HUES6 (cell line): ENCODE results near the gene MAGEF1.

Source experiments
- H3K27ac ChIP-seq: 2 replicates; pipeline ENCODE4 v1.7.0; 2013; ENCODE audit warnings: low read depth, mild to moderate bottlenecking, low read length, inconsistent platforms
- H3K27me3 ChIP-seq: 2 replicates; pipeline ENCODE4 v1.6.1; 2013; ENCODE audit warnings: low read length; ENCODE audit not compliant: control insufficient read depth, insufficient read depth
- H3K36me3 ChIP-seq: 2 replicates; pipeline ENCODE4 v1.6.1; 2013; ENCODE audit warnings: low read length; ENCODE audit not compliant: control insufficient read depth, insufficient read depth
- H3K4me1 ChIP-seq: 2 replicates; pipeline ENCODE4 v1.6.1; 2013; ENCODE audit warnings: low read length; ENCODE audit not compliant: control insufficient read depth, insufficient read depth
- H3K4me3 ChIP-seq: 2 replicates; pipeline ENCODE4 v1.5.1; 2013; ENCODE audit warnings: low read depth, low read length
- H3K9ac ChIP-seq: one replicate; pipeline ENCODE4 v1.6.1; 2013; ENCODE audit warnings: mild to moderate bottlenecking, low read length
- H3K9me3 ChIP-seq: 2 replicates; pipeline ENCODE4 v1.6.1; 2013; ENCODE audit warnings: low read depth, low read length; ENCODE audit not compliant: control insufficient read depth, insufficient read depth

Gene MAGEF1

DNA sequence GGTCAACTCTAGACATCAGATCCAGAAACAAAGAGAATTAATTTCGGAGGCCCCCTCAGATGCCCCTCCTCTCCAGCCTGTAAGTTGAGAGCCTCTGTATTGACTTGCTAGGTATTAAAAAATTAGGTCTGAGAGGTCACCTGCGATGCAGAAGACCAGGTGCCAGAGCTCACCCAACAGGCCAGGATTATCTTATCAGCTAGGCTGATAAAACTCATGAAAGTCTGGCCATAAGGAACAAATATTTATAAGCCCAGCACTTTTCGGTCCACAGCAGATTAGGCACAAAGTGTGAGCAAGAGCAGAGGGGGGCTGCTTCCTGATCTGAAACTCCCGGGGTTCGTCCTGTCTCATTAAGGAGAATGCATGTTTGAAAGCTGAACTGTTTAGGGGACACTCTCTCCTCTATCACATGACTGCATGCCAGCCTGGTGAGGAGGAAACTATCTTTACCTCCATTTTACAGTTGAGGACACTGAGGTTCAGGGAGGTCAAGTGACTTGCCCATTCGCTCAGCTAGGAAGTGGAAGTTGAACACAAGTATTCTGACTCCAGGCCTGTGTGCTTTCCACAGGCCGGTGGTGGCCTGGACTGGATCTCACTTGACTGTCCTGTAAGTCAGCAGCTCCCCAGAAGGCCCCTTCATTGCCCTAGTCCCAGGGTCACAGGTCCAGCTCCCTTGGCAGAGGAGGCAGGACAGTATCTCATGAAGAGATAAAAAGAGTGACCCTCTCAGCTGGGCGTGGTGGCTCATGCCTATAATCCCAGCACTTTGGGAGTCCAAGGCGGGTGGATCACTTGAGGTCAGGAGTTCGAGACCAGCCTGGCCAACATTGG, 39.6 kb upstream of the MAGEF1 start:
- Histone ChIP-seq H3K27me3 (no peaks in the 10 kb centered on the region), H3K27ac (no peak overlapping the region), H3K4me1 (peaks cover 41% of the 10 kb centered on the region), H3K36me3 (no peaks in the 10 kb centered on the region), H3K4me3 (no peak overlapping the region), H3K9ac (no peak overlapping the region), H3K9me3 (no peaks in the 10 kb centered on the region)

- no peak overlapping the region for H3K27ac ChIP-seq
- no peaks in the 10 kb centered on the region for H3K36me3 ChIP-seq
- no peaks in the 10 kb centered on the region for H3K9me3 ChIP-seq
- H3K4me3 ChIP-seq: no peak overlapping the region
- peaks cover 32% of the 10 kb centered on the region for H3K4me1 ChIP-seq
- no peaks in the 10 kb centered on the region for H3K27me3 ChIP-seq
- no peak overlapping the region for H3K9ac ChIP-seq
Observed at GRCh38 chr3:184750349-184751083, 38.7 kb upstream of the MAGEF1 start.

DNA sequence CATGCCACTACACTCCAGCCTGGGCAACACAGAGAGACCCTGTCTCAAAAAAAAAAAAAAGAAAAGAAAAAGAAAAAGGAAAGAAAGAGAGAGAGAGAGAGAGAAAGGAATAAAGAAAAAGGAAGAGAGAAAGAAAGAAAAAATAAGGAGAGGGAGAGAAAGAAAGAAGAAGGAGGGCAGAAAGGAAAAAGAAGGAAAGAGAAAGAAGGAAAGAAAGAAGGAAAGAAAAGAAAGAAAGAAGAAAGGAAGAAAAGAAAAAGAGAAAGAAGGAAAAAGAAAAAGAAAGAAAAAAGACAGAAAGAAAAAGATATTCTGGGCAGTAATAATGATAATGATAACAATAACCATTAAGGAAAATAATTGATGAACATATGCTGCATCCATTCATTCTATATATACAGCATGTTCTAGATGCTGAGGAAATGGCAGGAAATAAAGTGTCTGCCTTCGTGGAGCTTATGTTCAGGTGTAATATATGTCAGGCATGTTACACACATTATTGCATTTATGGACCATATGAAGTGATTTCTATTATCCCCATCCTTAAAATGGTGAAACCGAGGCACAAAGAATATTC, 37.4 kb upstream of the MAGEF1 start:
- no peaks in the 10 kb centered on the region for H3K9me3 ChIP-seq
- no peak overlapping the region for H3K27ac ChIP-seq
- no peak overlapping the region for H3K9ac ChIP-seq
- H3K27me3 ChIP-seq: no peaks in the 10 kb centered on the region
- no peak overlapping the region for H3K4me3 ChIP-seq
- H3K4me1 ChIP-seq: peaks cover 28% of the 10 kb centered on the region
- no peaks in the 10 kb centered on the region for H3K36me3 ChIP-seq

DNA sequence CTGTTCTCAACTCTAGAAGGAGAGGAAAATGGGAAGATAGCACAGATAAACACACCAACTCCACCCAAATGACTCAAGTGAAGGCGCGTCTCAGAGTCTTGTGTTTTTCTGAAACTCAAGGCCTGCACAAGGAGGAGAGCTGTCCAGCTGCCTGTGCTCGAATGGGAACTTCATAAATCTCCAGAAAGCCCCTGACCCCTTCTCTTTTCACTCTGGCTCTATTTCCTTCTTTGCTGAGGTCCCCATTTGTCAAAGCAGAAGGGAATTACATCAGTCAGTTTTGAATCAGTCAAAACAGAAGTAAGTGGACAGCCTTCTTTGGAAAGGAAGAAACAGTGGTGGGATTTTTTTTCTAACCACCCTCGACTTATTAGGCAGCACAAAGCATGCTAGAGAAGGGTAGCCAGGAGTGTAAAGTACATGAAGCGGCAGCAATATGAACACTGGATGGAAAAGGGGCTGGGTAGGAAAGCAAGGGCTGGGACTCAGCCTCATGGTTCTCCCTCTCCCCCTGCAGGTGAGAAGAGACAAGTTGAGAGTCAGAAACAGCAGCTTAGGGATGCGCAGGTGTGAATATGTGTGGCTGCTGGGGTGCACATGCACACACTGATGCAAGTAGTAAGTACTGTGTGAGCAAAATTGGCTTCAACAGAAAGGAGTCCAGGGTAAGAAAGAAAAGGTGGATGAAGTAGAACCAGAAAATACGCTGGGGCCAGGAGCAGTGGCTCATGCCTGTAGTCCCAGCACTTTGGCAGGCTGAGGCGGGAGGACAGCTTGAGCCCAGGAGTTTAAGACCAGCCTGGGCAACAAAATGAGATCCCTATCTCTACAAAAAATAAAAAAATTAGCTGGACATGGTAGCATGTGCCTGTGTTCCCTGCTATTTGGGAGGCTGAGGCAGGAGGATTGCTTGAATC, 36.6 kb upstream of the MAGEF1 start:
- H3K9ac ChIP-seq: no peak overlapping the region
- H3K4me3 ChIP-seq: no peak overlapping the region
- H3K4me1 ChIP-seq: peaks cover 28% of the 10 kb centered on the region
- H3K9me3 ChIP-seq: no peaks in the 10 kb centered on the region
- H3K36me3 ChIP-seq: no peaks in the 10 kb centered on the region
- H3K27me3 ChIP-seq: no peaks in the 10 kb centered on the region
- no peak overlapping the region for H3K27ac ChIP-seq

DNA sequence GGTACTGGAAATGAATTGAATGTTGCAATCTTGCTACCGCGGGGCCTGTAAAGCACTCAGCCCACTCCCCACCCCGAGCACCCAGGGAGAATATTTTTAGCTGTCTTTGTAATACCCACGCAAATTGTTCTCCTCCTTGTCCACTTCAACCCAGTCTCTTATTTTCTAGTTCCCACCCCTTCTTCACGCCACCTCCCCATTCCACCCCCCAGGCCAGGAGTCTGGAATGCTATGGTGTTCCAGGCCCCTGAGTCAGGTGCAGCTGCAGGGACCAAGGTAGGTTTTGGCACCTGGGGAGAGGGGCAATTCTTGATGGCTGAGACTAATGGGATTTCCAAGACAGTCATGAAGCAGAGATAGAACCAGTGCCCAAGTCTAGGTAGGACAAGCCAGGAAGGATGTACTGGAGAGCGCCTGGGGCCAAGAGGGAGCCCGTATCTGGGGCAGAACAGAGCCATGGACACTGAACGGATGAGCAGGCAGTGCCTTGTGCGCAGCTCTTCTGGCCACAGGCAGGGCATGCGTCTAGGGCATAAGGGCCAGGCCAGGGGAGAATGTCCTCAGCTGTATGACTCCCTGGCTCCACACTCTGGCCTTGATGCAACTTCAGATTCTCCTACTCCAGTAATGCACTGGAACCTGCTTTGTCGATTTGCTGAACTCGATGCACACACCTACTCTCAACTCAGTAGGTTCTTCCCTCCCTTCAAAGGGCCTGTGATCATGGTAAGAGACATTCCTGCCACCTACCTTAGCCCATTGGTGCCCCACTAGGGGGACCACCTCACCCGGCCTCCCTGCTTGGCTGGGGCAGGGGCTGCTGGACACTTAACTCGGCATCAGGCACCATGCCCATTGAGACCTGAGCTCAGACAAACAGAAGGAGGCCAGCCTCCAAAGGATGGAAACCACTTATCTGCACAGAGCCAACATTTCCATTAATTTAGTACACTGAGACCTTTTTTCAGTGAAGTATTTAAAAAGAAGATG, 34.6 kb upstream of the MAGEF1 start:
- no peaks in the 10 kb centered on the region for H3K27me3 ChIP-seq
- H3K9ac ChIP-seq: no peak overlapping the region
- H3K4me1 ChIP-seq: peaks cover 22% of the 10 kb centered on the region
- no peak overlapping the region for H3K4me3 ChIP-seq
- H3K9me3 ChIP-seq: no peaks in the 10 kb centered on the region
- no peak overlapping the region for H3K27ac ChIP-seq
- no peaks in the 10 kb centered on the region for H3K36me3 ChIP-seq

DNA sequence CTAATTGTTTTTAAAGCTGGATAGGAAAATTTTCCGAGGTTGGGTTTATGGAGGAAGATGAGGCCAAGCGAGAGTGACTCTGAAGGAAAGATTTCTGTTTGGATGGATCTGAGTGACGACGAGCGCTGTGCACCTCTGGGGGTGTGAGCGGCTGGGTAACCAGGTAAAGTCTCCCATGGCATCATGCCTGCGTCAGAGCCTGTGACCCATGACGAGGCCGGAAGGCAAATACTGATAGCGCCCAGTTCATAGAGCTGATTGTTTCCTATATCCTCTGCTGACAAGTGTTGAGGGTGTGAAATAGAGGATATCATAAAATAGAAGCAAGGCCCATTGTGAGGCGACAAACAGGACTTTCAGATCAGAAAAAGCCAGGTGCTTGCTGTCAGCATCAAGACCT, 33.7 kb upstream of the MAGEF1 start:
- Histone ChIP-seq H3K4me1 (peaks cover 16% of the 10 kb centered on the region; the same call in 1 of the 2 replicates), H3K27ac (no peak overlapping the region), H3K9me3 (no peaks in the 10 kb centered on the region), H3K9ac (no peak overlapping the region), H3K27me3 (no peaks in the 10 kb centered on the region), H3K36me3 (no peaks in the 10 kb centered on the region), H3K4me3 (no peak overlapping the region)

GRCh38 chr3:184743248-184743647, 31.4 kb upstream of the MAGEF1 start:
- Histone ChIP-seq H3K9ac (no peak overlapping the region), H3K36me3 (no peaks in the 10 kb centered on the region), H3K27me3 (no peaks in the 10 kb centered on the region), H3K4me1 (peaks cover 19% of the 10 kb centered on the region; the same call in 1 of the 2 replicates), H3K9me3 (no peaks in the 10 kb centered on the region), H3K27ac (no peak overlapping the region), H3K4me3 (no peak overlapping the region)

- H3K9me3 ChIP-seq: no peaks in the 10 kb centered on the region
- H3K36me3 ChIP-seq: no peaks in the 10 kb centered on the region
- no peaks in the 10 kb centered on the region for H3K27me3 ChIP-seq
- H3K9ac ChIP-seq: no peak overlapping the region
- H3K4me1 ChIP-seq: peaks cover 16% of the 10 kb centered on the region; the same call in 1 of the 2 replicates
- H3K4me3 ChIP-seq: no peak overlapping the region
- H3K27ac ChIP-seq: no peak overlapping the region
Observed at GRCh38 chr3:184742676-184743135, 30.8 kb upstream of the MAGEF1 start.

GRCh38 chr3:184741798-184742675, 30.2 kb upstream of the MAGEF1 start:
- H3K4me1 ChIP-seq: peaks cover 19% of the 10 kb centered on the region; the same call in 1 of the 2 replicates
- no peaks in the 10 kb centered on the region for H3K27me3 ChIP-seq
- no peaks in the 10 kb centered on the region for H3K36me3 ChIP-seq
- H3K9me3 ChIP-seq: no peaks in the 10 kb centered on the region
- H3K27ac ChIP-seq: no peak overlapping the region
- H3K4me3 ChIP-seq: no peak overlapping the region
- no peak overlapping the region for H3K9ac ChIP-seq
